Lower leg skin (tissue), 3 donors: ENCODE measurements around the gene STARD13.

Experiments
- CTCF ChIP-seq, 3 donors: fragments of 450-650 bp; IDR thresholded peaks; one replicate each; pipeline ENCODE4 v1.5.1; 2016; ENCODE audit warnings: antibody characterized with exemption in 3 of 3, mild to moderate bottlenecking in 3 of 3, moderate library complexity in 2 of 3
- POLR2A ChIP-seq, 2 donors: fragments of 450-650 bp; IDR thresholded peaks; one replicate each; pipeline ENCODE4 v1.6.1; 2016 to 2017; ENCODE audit warnings: antibody characterized with exemption in 2 of 2, mild to moderate bottlenecking in 1 of 2, moderate library complexity in 1 of 2

- TF ChIP-seq CTCF (IDR thresholded peaks at IDR 0.05) (no peak), POLR2A (IDR thresholded peaks at IDR 0.05) (no peak)
These were observed 23.0 kb downstream of the STARD13 start for GRCh38 chr13:33262594-33262993.
